SK-N-SH (cell line): ENCODE measurements around the gene CYSTM1. TPM values are rescaled to one million over a fixed set of nuclear protein-coding genes. Genes with fewer than 3 reads are reported as not detected.

ENCODE experiments used
- CTCF ChIA-PET: fragments of 300-600, 350-600 bp; formaldehyde crosslinking; extraction: SDS; loops from one replicate; lab custom pipeline; 2021; lab: Yijun Ruan, JAX
- POLR2A ChIA-PET: fragments of 350-600 bp; sonication (Branson Sonifier 250); formaldehyde crosslinking; extraction: SDS; loops from one replicate; lab custom pipeline; 2020; ENCODE audit warnings: antibody characterized with exemption, inconsistent platforms; lab: Yijun Ruan, JAX
- DNase-seq: peaks from one replicate; pipeline ENCODE4 v3.0.0; 2012
- H2AFZ ChIP-seq: fragments of 200-600 bp; sonication (generic); 2 replicates; pipeline ENCODE4 v1.8.1; 2016; ENCODE audit warnings: antibody characterized with exemption, mild to moderate bottlenecking, low read depth
- H3F3A ChIP-seq: fragments of 200-600 bp; sonication (generic); replicated peaks from 2 replicates; pipeline ENCODE3; 2016; ENCODE audit warnings: antibody characterized with exemption, mild to moderate bottlenecking; ENCODE audit not compliant: insufficient read depth
- H3K27ac ChIP-seq, 2 experiments: fragments of 200-500 bp in 1 of 2; fragments of 200-600 bp in 1 of 2; sonication (Bioruptor generic) in 1 of 2; sonication (generic), shearing (Covaris generic) in 1 of 2; 2 replicates each; pipeline versions ENCODE4 v1.5.1 to v1.6.1; 2014 to 2016; ENCODE audit warnings: low read depth in 2 of 2, inconsistent platforms in 1 of 2, low read length in 1 of 2, mild to moderate bottlenecking in 1 of 2, mixed read lengths in 1 of 2
- H3K27me3 ChIP-seq: fragments of 200-600 bp; sonication (generic), shearing (Covaris generic); 2 replicates; pipeline ENCODE4 v1.6.1; 2016; ENCODE audit warnings: mixed run types; ENCODE audit not compliant: insufficient read depth
- H3K36me3 ChIP-seq, 2 experiments: fragments of 200-500 bp in 1 of 2; fragments of 200-600 bp in 1 of 2; sonication (Bioruptor generic) in 1 of 2; sonication (generic) in 1 of 2; replicated peaks in 1 of 2; 2 replicates each; pipeline versions ENCODE3 to v1.5.1; 2014 to 2016; ENCODE audit warnings: low read length in 1 of 2, mild to moderate bottlenecking in 1 of 2; ENCODE audit not compliant: insufficient read depth in 2 of 2, control insufficient read depth in 1 of 2
- H3K4me1 ChIP-seq, 2 experiments: fragments of 200-500 bp in 1 of 2; fragments of 200-600 bp in 1 of 2; sonication (Bioruptor generic) in 1 of 2; sonication (generic), shearing (Covaris generic) in 1 of 2; 2 replicates each; pipeline versions ENCODE4 v1.5.1 to v1.6.1; 2014 to 2016; ENCODE audit warnings: low read depth in 1 of 2, low read length in 1 of 2, mixed run types in 1 of 2; ENCODE audit not compliant: insufficient read depth in 2 of 2, control insufficient read depth in 1 of 2
- H3K4me2 ChIP-seq: fragments of 200-600 bp; sonication (generic), shearing (Covaris generic); 2 replicates; pipeline ENCODE4 v1.6.1; 2017; ENCODE audit warnings: mixed run types
- H3K4me3 ChIP-seq, 2 experiments: fragments of 200-500 bp in 1 of 2; fragments of 200-600 bp in 1 of 2; sonication (Bioruptor generic) in 1 of 2; sonication (generic), shearing (Covaris generic) in 1 of 2; 2 replicates each; pipeline versions ENCODE4 v1.5.1 to v1.8.1; 2014 to 2016; ENCODE audit warnings: low read depth in 2 of 2, inconsistent platforms in 1 of 2, low read length in 1 of 2, mild to moderate bottlenecking in 1 of 2, mixed read lengths in 1 of 2, moderate library complexity in 1 of 2
- H3K79me2 ChIP-seq: fragments of 200-600 bp; sonication (generic); 2 replicates; pipeline ENCODE4 v1.8.1; 2017; ENCODE audit warnings: mild to moderate bottlenecking; ENCODE audit not compliant: insufficient read depth
- H3K9ac ChIP-seq: fragments of 200-600 bp; sonication (generic); 2 replicates; pipeline ENCODE4 v1.6.1; 2017; ENCODE audit warnings: mixed run types
- H3K9me2 ChIP-seq: fragments of 200-600 bp; sonication (generic); 2 replicates; pipeline ENCODE4 v1.6.1; 2017; ENCODE audit warnings: mixed run types
- H3K9me3 ChIP-seq: fragments of 200-600 bp; sonication (generic); 2 replicates; pipeline ENCODE4 v1.6.1; 2017; ENCODE audit warnings: mixed run types, mild to moderate bottlenecking, moderate library complexity
- H4K20me1 ChIP-seq: fragments of 200-600 bp; sonication (generic); 2 replicates; pipeline ENCODE4 v1.6.1; 2017; ENCODE audit warnings: mild to moderate bottlenecking, mixed run types; ENCODE audit not compliant: insufficient read depth
- ELF1 ChIP-seq: IDR thresholded peaks from 2 replicates; pipeline ENCODE4 v1.4.0; 2012
- EP300 ChIP-seq, 2 experiments: IDR thresholded peaks; 2 replicates each; pipeline versions ENCODE4 v1.4.0 to v1.6.1; 2012; ENCODE audit warnings: borderline replicate concordance in 1 of 2, low read depth in 1 of 2, low read length in 1 of 2
- EZH2phosphoT487 ChIP-seq: fragments of 200-600 bp; sonication (generic); IDR thresholded peaks from 2 replicates; pipeline ENCODE4 v1.6.1; 2017; ENCODE audit warnings: low read depth, mixed run types, mild to moderate bottlenecking, antibody characterized with exemption, moderate library complexity, borderline replicate concordance
- FOXM1 ChIP-seq: IDR thresholded peaks from 2 replicates; pipeline ENCODE4 v1.4.0; 2012; ENCODE audit warnings: low read depth, mild to moderate bottlenecking
- GATA2 ChIP-seq: sonication (generic); formaldehyde crosslinking; IDR thresholded peaks from 2 replicates; pipeline ENCODE4 v1.5.0; 2020; ENCODE audit warnings: mild to moderate bottlenecking, missing genetic modification reagents
- JUND ChIP-seq: IDR thresholded peaks from 2 replicates; pipeline ENCODE4 v1.4.0; 2012
- MEF2A ChIP-seq: IDR thresholded peaks from 2 replicates; pipeline ENCODE4 v1.4.0; 2012; ENCODE audit warnings: low read depth, borderline replicate concordance
- NRF1 ChIP-seq: IDR thresholded peaks from 2 replicates; pipeline ENCODE4 v1.6.1; 2012; ENCODE audit warnings: low read depth, mild to moderate bottlenecking, low read length
- POLR2AphosphoS5 ChIP-seq: IDR thresholded peaks from 2 replicates; pipeline ENCODE4 v1.6.1; 2012; ENCODE audit warnings: low read depth, low read length
- REST ChIP-seq: IDR thresholded peaks from 2 replicates; pipeline ENCODE4 v1.6.1; 2012; ENCODE audit warnings: mild to moderate bottlenecking, low read depth, low read length, moderate library complexity
- RFX5 ChIP-seq: IDR thresholded peaks from 2 replicates; pipeline ENCODE4 v1.6.1; 2012; ENCODE audit warnings: mild to moderate bottlenecking, improper control_type of control experiment, low read length
- TAF1 ChIP-seq: IDR thresholded peaks from 2 replicates; pipeline ENCODE4 v1.6.1; 2012; ENCODE audit warnings: low read depth, mild to moderate bottlenecking, low read length, moderate library complexity, borderline replicate concordance
- USF2 ChIP-seq: fragments of 150-350 bp; IDR thresholded peaks from 2 replicates; pipeline ENCODE4 v1.6.1; 2017; ENCODE audit warnings: antibody characterized with exemption, low read length, low read depth, borderline replicate concordance
- WGBS: methylation state at CpG from one replicate; pipeline ENCODE4 v1.1.6; 2017; ENCODE audit warnings: low lambda C conversion rate; 5-methylcytosine and 5-hydroxymethylcytosine counted together
- polyA plus RNA-seq, 3 experiments: library from polyadenylated mRNA; depleted of rRNA; stranded (reverse); fragments of >200 nt; gene quantifications; 2 replicates each; pipeline ENCODE4 v1.2.3, GENCODE V29; 2012

Gene CYSTM1
- polyA plus RNA-seq, 1 of the 3 experiments (the other 2 are of a cell fraction), result 27.1 TPM

- peaks cover 42% of the 10 kb centered on the region; the same call in 1 of the 2 replicates for H3K79me2 ChIP-seq
- H3K36me3 ChIP-seq, result peaks cover 11 to 18% of the 10 kb centered on the region in 2 experiments
- H3K9me3 ChIP-seq, result no peaks in the 10 kb centered on the region
- no peak for DNase-seq
- 99% methylated on average over 7 of the region's 7 CpGs for WGBS
- H3K4me1 ChIP-seq, result peaks cover 40 to 45% of the 10 kb centered on the region in 2 experiments
- TF ChIP-seq MEF2A (no peak), TAF1 (no peak), POLR2AphosphoS5 (no peak), NRF1 (no peak), EZH2phosphoT487 (no peak), JUND (no peak), RFX5 (no peak), USF2 (no peak), EP300 (IDR thresholded peaks at IDR 0.05; ENCODE audit: borderline replicate concordance in 1 of 2, low read depth in 1 of 2, low read length in 1 of 2) (no peak), FOXM1 (no peak), ELF1 (no peak), REST (no peak), GATA2 (CRISPR knock-in tag) (no peak)
- no peak overlapping the region for H2AFZ ChIP-seq
- POLR2A ChIA-PET, result interaction anchor here (2.4 kb wide), 1 partner anchor 100 kb away, joined by 8 read pairs; the partner anchor contains the start of gene HBEGF
- H3K4me3 ChIP-seq, result no peak overlapping the region
- H3K27me3 ChIP-seq, result no peaks in the 10 kb centered on the region
- H3K4me2 ChIP-seq, result peak overlapping the region; percentile 68
- H3F3A ChIP-seq, result peaks cover 52% of the 10 kb centered on the region
- CTCF ChIA-PET, result interaction anchor here (1.0 to 10.2 kb wide), 6 partner anchors 10 to 474 kb away, joined by 3 to 418 read pairs (median 3); partner anchors contain the start of genes HBEGF and SLC4A9
- no peaks in the 10 kb centered on the region for H3K9me2 ChIP-seq
- no peaks in the 10 kb centered on the region for H4K20me1 ChIP-seq
- peak overlapping the region; percentile 49; the same call in 1 of the 2 replicates for H3K9ac ChIP-seq
- peak overlapping the region; percentile 62 to 94 for H3K27ac ChIP-seq
Measured at GRCh38 chr5:140245926-140246325, 70.9 kb downstream of the CYSTM1 start.
